Measurements from ENCODE around the gene TUBA1C.
"Not testable (repeated sequence)": the region's sequence is repeated elsewhere in the genome, so short reads cannot be mapped to it uniquely, and the experiment has no call there.

The TUBA1C gene

GRCh38 chr12:49264873-49265792 lies at the start of gene TUBA1C:
TSS of gene TUBA1C (plus strand) at chr12:49265082. CDS start at chr12:49265182, 100 bp downstream.
- peak; percentile 99 for DNase-seq (ENCODE audit: low spot score)

- DNase-seq (ENCODE audit: low spot score): no peak
Measured at GRCh38 chr12:49219417-49220026, 45.4 kb upstream of the TUBA1C start.

- DNase-seq (ENCODE audit: low spot score): no peak
Measured at GRCh38 chr12:49220972-49221371, 43.9 kb upstream of the TUBA1C start.

- DNase-seq (ENCODE audit: low spot score): no peak
Measured at GRCh38 chr12:49223122-49223521, 41.8 kb upstream of the TUBA1C start.

- no peak for DNase-seq (ENCODE audit: low spot score)
Measured at GRCh38 chr12:49223590-49224369, 41.1 kb upstream of the TUBA1C start.

GRCh38 chr12:49225576-49226166 lies 39.2 kb upstream of the TUBA1C start:
- DNase-seq (ENCODE audit: low spot score): no peak

GRCh38 chr12:49227713-49228112 lies 37.2 kb upstream of the TUBA1C start:
- DNase-seq (ENCODE audit: low spot score): no peak

GRCh38 chr12:49228653-49229052 lies 36.2 kb upstream of the TUBA1C start:
- DNase-seq (ENCODE audit: low spot score): no peak

- no peak for DNase-seq (ENCODE audit: low spot score)
Measured at GRCh38 chr12:49230176-49230804, 34.6 kb upstream of the TUBA1C start.

- no peak for DNase-seq (ENCODE audit: low spot score)
Measured at GRCh38 chr12:49230805-49231194, 34.1 kb upstream of the TUBA1C start.

- no peak for DNase-seq (ENCODE audit: low spot score)
Measured at GRCh38 chr12:49231878-49232655, 32.8 kb upstream of the TUBA1C start.

- DNase-seq (ENCODE audit: low spot score): peak; percentile 40
Measured at GRCh38 chr12:49232940-49233841, 31.7 kb upstream of the TUBA1C start.

- no peak for DNase-seq (ENCODE audit: low spot score)
Measured at GRCh38 chr12:49233842-49234526, 30.9 kb upstream of the TUBA1C start.

- no peak for DNase-seq (ENCODE audit: low spot score)
Measured at GRCh38 chr12:49236423-49236822, 28.5 kb upstream of the TUBA1C start.

GRCh38 chr12:49243631-49244030 lies 21.3 kb upstream of the TUBA1C start:
- DNase-seq (ENCODE audit: low spot score): no peak

GRCh38 chr12:49244176-49244575 lies 20.7 kb upstream of the TUBA1C start:
- DNase-seq (ENCODE audit: low spot score): peak; percentile 70

GRCh38 chr12:49251357-49251756 lies 13.5 kb upstream of the TUBA1C start:
- no peak for DNase-seq (ENCODE audit: low spot score)

- DNase-seq (ENCODE audit: low spot score): no peak
Measured at GRCh38 chr12:49253033-49253623, 11.8 kb upstream of the TUBA1C start.

GRCh38 chr12:49255456-49255855 lies 9.4 kb upstream of the TUBA1C start:
- not testable (repeated sequence) for DNase-seq (ENCODE audit: low spot score)
